ENCODE measurements around the gene RBM39. TPM values are rescaled to one million over a fixed set of nuclear protein-coding genes. Genes with fewer than 3 reads are reported as not detected.
"Not testable (repeated sequence)": the region's sequence is repeated elsewhere in the genome, so short reads cannot be mapped to it uniquely, and the experiment has no call there.

Gene RBM39
- total RNA-seq, 1 experiment from 2014 or later = 517 TPM

DNA sequence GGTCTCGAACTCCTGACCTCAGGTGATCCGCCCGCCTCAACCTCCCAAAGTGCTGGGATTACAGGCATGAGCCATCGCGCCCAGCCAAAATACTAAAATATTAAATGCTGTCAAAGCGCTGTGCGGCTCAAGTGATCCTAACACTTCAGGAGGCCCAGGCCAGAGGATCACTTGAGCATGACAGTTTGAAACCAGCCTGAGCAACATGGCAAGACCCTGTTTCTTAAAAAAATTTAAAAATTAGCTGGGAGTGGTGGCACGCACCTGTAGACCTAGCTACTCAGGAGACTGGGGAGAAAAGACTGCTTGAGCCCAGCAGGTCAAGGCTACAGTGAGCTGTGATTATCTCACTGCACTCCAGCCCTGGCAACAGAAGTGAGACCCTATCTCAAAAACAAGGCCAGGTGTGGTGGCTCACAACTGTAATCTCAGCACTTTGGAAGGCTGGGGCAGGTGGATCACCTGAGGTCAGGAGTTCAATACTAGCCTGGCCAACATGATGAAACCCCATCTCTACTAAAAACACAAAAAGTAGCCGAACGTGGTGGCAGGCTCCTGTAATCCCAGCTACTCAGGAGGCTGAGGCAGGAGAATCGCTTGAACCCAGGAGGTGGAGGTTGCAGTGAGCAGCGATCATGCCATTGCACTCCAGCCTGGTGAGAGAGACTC lies 18.3 kb downstream of the RBM39 start:
- not testable (repeated sequence) for H3K4me1 ChIP-seq; H3K27me3 ChIP-seq; H3K9me3 ChIP-seq (replicated peaks); DNase-seq; H3K27ac ChIP-seq; H3K4me3 ChIP-seq
- peaks cover 99% of the 10 kb centered on the region for H3K36me3 ChIP-seq

DNA sequence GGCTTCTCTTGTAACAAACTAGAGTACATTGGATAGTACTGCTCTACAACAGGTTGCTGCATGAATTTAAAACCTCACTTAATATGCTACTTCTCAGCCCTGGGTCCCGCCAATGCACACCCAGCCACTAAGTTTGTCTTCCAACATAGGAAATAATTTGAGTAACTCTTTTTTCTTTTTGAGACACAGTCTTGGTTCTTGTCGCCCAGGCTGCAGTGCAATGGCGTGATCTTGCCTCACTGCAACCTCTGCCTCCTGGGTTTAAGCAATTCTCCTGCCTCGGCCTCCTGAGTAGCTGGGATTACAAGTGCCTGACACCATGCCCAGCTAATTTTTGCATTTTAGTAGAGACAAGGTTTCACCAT lies 18.8 kb downstream of the RBM39 start:
- peaks cover 98% of the 10 kb centered on the region for H3K36me3 ChIP-seq
- H3K27ac ChIP-seq; H3K4me1 ChIP-seq; DNase-seq; H3K27me3 ChIP-seq; H3K4me3 ChIP-seq; H3K9me3 ChIP-seq (replicated peaks): not testable (repeated sequence)

- Histone ChIP-seq H3K27me3 (no peaks in the 10 kb centered on the region), H3K9me3 (replicated peaks) (no peaks in the 10 kb centered on the region), H3K27ac (no peak overlapping the region), H3K4me3 (no peak overlapping the region), H3K4me1 (no peaks in the 10 kb centered on the region), H3K36me3 (peaks cover 98% of the 10 kb centered on the region)
- DNase-seq = no peak
Measured at GRCh38 chr20:35721621-35722020, 20.4 kb downstream of the RBM39 start.

DNA sequence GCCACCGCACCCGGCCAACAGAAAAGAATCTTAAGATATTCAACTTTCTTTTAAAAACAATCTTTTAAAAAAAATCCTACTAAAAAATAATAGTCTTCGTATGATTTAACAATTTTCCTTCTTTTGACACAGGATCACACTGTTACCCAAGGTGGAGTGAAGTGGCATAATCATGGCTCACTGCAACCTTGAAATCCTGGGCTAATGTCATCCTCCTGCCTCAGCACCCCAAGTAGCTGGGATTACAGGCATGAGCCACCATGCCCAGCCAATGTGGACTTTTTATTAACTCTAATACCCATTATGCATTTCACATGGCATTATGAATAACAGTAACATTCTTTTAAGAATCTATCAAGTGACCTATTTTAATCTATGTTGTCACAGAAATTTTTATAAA lies 20.8 kb downstream of the RBM39 start:
- Histone ChIP-seq H3K4me1 (no peaks in the 10 kb centered on the region), H3K27ac (no peak overlapping the region), H3K4me3 (no peak overlapping the region), H3K9me3 (replicated peaks) (no peaks in the 10 kb centered on the region), H3K36me3 (peaks cover 98% of the 10 kb centered on the region), H3K27me3 (no peaks in the 10 kb centered on the region)
- no peak for DNase-seq

- Histone ChIP-seq H3K27me3 (no peaks in the 10 kb centered on the region), H3K9me3 (replicated peaks) (no peaks in the 10 kb centered on the region), H3K4me1 (no peaks in the 10 kb centered on the region), H3K27ac (no peak overlapping the region), H3K4me3 (no peak overlapping the region), H3K36me3 (peaks cover 98% of the 10 kb centered on the region)
- no peak for DNase-seq
Measured at GRCh38 chr20:35720165-35721123, 21.6 kb downstream of the RBM39 start.

- no peak for DNase-seq
- peaks cover 98% of the 10 kb centered on the region for H3K36me3 ChIP-seq
- H3K27ac ChIP-seq = no peak overlapping the region
- H3K4me1 ChIP-seq = no peaks in the 10 kb centered on the region
- no peaks in the 10 kb centered on the region for H3K9me3 ChIP-seq (replicated peaks)
- no peak overlapping the region for H3K4me3 ChIP-seq
- H3K27me3 ChIP-seq = no peaks in the 10 kb centered on the region
Measured at GRCh38 chr20:35719717-35720116, 22.3 kb downstream of the RBM39 start.

DNA sequence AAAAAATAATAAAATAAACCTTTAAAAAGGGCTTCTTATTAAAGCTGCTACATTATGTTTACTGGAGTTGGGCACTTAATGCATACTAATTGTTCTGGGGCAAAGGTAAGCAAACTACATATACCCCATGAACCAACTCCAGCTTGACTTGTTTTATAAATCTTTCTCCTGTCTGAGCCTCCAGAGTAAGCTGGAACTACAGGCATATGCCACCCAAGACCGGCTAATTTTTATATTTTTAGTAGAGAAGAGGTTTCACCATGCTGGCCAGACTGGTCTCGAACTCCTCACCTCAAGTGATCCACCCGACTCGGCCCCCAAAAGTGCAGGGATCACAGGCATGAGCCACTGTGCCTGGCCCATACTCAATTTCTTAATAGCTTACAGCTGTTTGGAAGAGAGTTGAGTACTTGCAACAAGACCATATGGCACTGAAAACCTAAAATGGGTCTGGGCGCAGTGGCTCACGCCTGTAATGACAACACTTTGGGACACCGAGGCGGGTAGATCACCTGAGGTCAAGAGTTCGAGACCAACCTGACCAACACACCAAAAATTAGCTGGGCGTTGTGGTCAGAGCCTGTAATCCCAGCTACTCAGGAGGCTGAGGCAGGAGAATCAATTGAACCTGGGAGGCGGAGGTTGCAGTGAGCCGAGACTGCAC lies 23.0 kb downstream of the RBM39 start:
- Histone ChIP-seq H3K36me3 (peaks cover 98% of the 10 kb centered on the region), H3K4me1 (no peaks in the 10 kb centered on the region)

GRCh38 chr20:35718321-35718720 lies 23.7 kb downstream of the RBM39 start:
- H3K4me1 ChIP-seq; H3K4me3 ChIP-seq; H3K27ac ChIP-seq; H3K9me3 ChIP-seq (replicated peaks); H3K27me3 ChIP-seq; DNase-seq: not testable (repeated sequence)
- peaks cover 97% of the 10 kb centered on the region for H3K36me3 ChIP-seq

More for the DNA sequence above, 23.0 kb downstream of the RBM39 start:
- Histone ChIP-seq H3K27ac (no peak overlapping the region), H3K9me3 (replicated peaks) (no peaks in the 10 kb centered on the region), H3K4me3 (no peak overlapping the region), H3K27me3 (no peaks in the 10 kb centered on the region)
- DNase-seq = no peak

DNA sequence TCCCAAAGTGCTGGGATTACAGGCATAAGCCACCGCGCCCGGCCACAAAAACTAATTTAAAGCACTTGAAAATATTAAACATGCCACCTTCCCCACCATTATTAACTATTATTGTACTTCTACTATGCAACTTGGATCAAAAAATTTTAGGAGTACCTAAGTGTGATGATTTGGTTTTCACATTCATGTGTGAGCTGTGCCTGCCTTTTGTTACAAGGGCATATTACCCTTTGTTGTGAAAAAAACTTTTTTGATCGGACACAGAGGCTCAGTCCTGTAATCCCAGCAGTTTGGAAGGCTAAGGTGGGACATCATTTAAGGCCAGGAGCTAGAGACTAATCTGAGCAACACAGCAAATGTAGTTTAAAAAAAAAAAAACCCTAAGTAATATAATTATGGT lies 25.7 kb downstream of the RBM39 start:
- Histone ChIP-seq H3K27ac (no peak overlapping the region), H3K27me3 (no peaks in the 10 kb centered on the region), H3K36me3 (peaks cover 96% of the 10 kb centered on the region), H3K4me3 (no peak overlapping the region), H3K4me1 (no peaks in the 10 kb centered on the region; the same call in 1 of the 2 replicates), H3K9me3 (replicated peaks) (no peaks in the 10 kb centered on the region)
- DNase-seq = no peak

DNA sequence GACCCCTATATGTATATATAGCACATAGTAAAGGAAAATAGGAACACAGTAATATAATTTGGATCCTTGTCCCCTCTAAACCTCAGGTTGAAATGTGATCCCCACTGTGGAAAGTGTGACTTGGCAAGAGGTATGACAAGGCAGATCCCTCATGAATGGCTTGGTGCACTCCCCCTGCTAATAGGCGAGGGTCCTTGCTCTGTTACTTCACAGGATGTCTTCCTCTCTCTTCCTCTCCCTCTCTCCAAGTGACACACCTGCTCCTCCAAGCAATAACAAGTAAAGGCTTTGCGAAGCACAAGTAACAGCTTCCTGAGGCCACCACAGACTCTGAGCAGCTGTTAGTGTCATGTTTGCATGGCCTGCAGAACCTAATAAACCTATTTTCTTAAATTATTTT lies 26.4 kb downstream of the RBM39 start:
- Histone ChIP-seq H3K4me3 (no peak overlapping the region), H3K27ac (no peak overlapping the region), H3K27me3 (no peaks in the 10 kb centered on the region), H3K9me3 (replicated peaks) (no peaks in the 10 kb centered on the region), H3K4me1 (no peaks in the 10 kb centered on the region; the same call in 1 of the 2 replicates), H3K36me3 (peaks cover 96% of the 10 kb centered on the region)
- DNase-seq = no peak

- peaks cover 96% of the 10 kb centered on the region for H3K36me3 ChIP-seq
- H3K4me1 ChIP-seq = no peaks in the 10 kb centered on the region; the same call in 1 of the 2 replicates
- DNase-seq = no peak
- H3K4me3 ChIP-seq = no peak overlapping the region
- no peaks in the 10 kb centered on the region for H3K27me3 ChIP-seq
- H3K27ac ChIP-seq = no peak overlapping the region
- H3K9me3 ChIP-seq (replicated peaks) = no peaks in the 10 kb centered on the region
Measured at GRCh38 chr20:35714127-35714526, 27.9 kb downstream of the RBM39 start.

DNA sequence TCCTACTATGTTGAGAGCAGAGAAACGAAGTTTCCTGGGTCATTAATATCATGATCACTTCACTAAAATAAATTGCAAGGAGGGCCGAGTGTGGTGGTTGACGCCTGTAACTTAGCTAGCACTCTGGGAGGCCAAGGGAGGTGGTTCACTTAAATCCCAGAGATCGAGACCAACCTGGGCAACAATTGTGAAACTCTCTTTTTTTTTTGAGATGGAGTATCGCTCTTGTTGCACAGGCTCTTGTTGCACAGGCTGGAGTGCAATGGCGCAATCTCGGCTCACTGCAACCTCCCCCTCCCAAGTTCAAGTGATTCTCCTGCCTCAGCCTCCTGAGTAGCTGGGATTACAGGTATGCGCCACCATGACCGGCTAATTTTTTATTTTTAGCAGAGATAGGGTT lies 28.9 kb downstream of the RBM39 start:
- H3K4me3 ChIP-seq; H3K27ac ChIP-seq; DNase-seq; H3K9me3 ChIP-seq (replicated peaks); H3K4me1 ChIP-seq; H3K27me3 ChIP-seq: not testable (repeated sequence)
- peaks cover 97% of the 10 kb centered on the region for H3K36me3 ChIP-seq

DNA sequence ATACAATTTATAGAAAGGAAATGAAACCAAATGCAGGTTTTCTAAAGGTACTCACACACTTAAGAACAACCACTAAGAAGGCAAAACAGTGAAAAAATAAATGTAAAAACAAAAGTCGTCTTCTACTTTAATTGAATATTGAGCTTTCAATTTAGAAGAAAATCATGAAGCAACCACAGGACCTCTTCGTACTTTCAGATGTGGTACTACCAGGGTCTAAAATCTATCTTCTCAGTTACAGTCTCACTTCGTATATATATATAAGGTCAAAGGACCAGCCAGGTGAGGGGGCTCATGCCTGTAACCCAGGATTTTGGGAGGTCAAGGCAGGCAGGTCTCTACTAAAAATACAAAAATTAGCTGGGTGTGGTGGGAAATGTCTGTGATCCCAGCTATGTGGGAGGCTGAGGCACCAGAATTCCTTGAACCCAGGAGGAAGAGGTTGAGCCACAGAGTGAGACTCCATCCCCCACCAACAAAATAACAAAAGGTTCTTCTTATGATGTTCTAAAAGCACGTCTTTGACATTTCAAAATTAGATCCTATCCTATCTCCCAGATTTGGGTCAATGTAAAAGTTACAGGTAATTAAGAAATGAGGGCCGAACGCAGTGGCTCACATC lies 30.4 kb downstream of the RBM39 start:
- H3K36me3 ChIP-seq = peaks cover 96% of the 10 kb centered on the region
- H3K27ac ChIP-seq = no peak overlapping the region
- H3K27me3 ChIP-seq = no peaks in the 10 kb centered on the region
- H3K4me1 ChIP-seq = no peaks in the 10 kb centered on the region; the same call in 1 of the 2 replicates
- no peak for DNase-seq
- no peaks in the 10 kb centered on the region for H3K9me3 ChIP-seq (replicated peaks)
- no peak overlapping the region for H3K4me3 ChIP-seq

- Histone ChIP-seq H3K9me3 (replicated peaks) (no peaks in the 10 kb centered on the region), H3K4me1 (no peaks in the 10 kb centered on the region; the same call in 1 of the 2 replicates), H3K27me3 (no peaks in the 10 kb centered on the region), H3K36me3 (peaks cover 96% of the 10 kb centered on the region), H3K4me3 (no peak overlapping the region), H3K27ac (no peak overlapping the region)
- DNase-seq = no peak
Measured at GRCh38 chr20:35710884-35711587, 31.0 kb downstream of the RBM39 start.

Measured in SJCRH30 (cell line).